ENCODE results near the gene ANO2. TPM values are rescaled to one million over a fixed set of nuclear protein-coding genes. Genes with fewer than 3 reads are reported as not detected.

The ANO2 gene
- total and polyA plus RNA-seq, 2 experiments from 2014 or later = 2.3 to 4.6 TPM

- Histone ChIP-seq H3K36me3 (ENCODE audit: insufficient read depth) (no peaks in the 10 kb centered on the region), H3K4me1 (ENCODE audit: insufficient read depth) (peaks cover 11% of the 10 kb centered on the region; the same call in 1 of the 2 replicates), H3K27ac (ENCODE audit: low read depth) (no peak overlapping the region), H4K20me1 (replicated peaks; ENCODE audit: insufficient read depth) (no peaks in the 10 kb centered on the region), H3K4me2 (no peak overlapping the region), H2AFZ (no peak overlapping the region), H3K79me2 (replicated peaks; ENCODE audit: insufficient read depth) (no peaks in the 10 kb centered on the region), H3K9me2 (ENCODE audit: insufficient read depth) (peaks cover 13% of the 10 kb centered on the region; the same call in 1 of the 2 replicates), H3K4me3 (no peak overlapping the region), H3K27me3 (ENCODE audit: insufficient read depth) (no peaks in the 10 kb centered on the region), H3F3A (replicated peaks; ENCODE audit: low read depth) (no peaks in the 10 kb centered on the region)
- peaks cover 16% of the 10 kb centered on the region for H3K4me1 Mint-ChIP-seq
- H3K27me3 Mint-ChIP-seq (ENCODE audit: insufficient read depth, low read depth, poor library complexity) = no peaks in the 10 kb centered on the region
- no peaks in the 10 kb centered on the region for H3K9me3 Mint-ChIP-seq
- no peak for ATAC-seq
- no peaks in the 10 kb centered on the region for H3K36me3 Mint-ChIP-seq (ENCODE audit: low read depth)
- no peak for DNase-seq (ENCODE audit: low spot score)
- TF ChIP-seq CTCF (conservative IDR thresholded peaks at IDR 0.05; ENCODE audit: low read depth in 2 of 2) (no peak), JUNB (IDR thresholded peaks at IDR 0.05; ENCODE audit: unreplicated experiment) (no peak), NANOG (IDR thresholded peaks at IDR 0.05; ENCODE audit: borderline replicate concordance) (no peak), ZNF331 (CRISPR knock-in tag; IDR thresholded peaks at IDR 0.05; ENCODE audit: low read depth) (no peak), POLR2AphosphoS5 (IDR thresholded peaks at IDR 0.05; ENCODE audit: low read depth) (no peak), EZH2phosphoT487 (IDR thresholded peaks at IDR 0.05; ENCODE audit: unreplicated experiment) (no peak), EZH2 (IDR thresholded peaks at IDR 0.05; ENCODE audit: low read depth, unreplicated experiment) (no peak)
- TF ChIP-seq, protein P1, sequence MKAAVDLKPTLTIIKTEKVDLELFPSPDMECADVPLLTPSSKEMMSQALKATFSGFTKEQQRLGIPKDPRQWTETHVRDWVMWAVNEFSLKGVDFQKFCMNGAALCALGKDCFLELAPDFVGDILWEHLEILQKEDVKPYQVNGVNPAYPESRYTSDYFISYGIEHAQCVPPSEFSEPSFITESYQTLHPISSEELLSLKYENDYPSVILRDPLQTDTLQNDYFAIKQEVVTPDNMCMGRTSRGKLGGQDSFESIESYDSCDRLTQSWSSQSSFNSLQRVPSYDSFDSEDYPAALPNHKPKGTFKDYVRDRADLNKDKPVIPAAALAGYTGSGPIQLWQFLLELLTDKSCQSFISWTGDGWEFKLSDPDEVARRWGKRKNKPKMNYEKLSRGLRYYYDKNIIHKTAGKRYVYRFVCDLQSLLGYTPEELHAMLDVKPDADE (IDR thresholded peaks at IDR 0.05) = no peak
- TF ChIP-seq, protein P2, sequence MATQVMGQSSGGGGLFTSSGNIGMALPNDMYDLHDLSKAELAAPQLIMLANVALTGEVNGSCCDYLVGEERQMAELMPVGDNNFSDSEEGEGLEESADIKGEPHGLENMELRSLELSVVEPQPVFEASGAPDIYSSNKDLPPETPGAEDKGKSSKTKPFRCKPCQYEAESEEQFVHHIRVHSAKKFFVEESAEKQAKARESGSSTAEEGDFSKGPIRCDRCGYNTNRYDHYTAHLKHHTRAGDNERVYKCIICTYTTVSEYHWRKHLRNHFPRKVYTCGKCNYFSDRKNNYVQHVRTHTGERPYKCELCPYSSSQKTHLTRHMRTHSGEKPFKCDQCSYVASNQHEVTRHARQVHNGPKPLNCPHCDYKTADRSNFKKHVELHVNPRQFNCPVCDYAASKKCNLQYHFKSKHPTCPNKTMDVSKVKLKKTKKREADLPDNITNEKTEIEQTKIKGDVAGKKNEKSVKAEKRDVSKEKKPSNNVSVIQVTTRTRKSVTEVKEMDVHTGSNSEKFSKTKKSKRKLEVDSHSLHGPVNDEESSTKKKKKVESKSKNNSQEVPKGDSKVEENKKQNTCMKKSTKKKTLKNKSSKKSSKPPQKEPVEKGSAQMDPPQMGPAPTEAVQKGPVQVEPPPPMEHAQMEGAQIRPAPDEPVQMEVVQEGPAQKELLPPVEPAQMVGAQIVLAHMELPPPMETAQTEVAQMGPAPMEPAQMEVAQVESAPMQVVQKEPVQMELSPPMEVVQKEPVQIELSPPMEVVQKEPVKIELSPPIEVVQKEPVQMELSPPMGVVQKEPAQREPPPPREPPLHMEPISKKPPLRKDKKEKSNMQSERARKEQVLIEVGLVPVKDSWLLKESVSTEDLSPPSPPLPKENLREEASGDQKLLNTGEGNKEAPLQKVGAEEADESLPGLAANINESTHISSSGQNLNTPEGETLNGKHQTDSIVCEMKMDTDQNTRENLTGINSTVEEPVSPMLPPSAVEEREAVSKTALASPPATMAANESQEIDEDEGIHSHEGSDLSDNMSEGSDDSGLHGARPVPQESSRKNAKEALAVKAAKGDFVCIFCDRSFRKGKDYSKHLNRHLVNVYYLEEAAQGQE (IDR thresholded peaks at IDR 0.05; ENCODE audit: unreplicated experiment) = no peak
- no peak overlapping the region for H3K4me3 Mint-ChIP-seq
- H3K27ac Mint-ChIP-seq = no peak overlapping the region
Observed at GRCh38 chr12:5593086-5593485, 352.0 kb downstream of the ANO2 start.

DNA sequence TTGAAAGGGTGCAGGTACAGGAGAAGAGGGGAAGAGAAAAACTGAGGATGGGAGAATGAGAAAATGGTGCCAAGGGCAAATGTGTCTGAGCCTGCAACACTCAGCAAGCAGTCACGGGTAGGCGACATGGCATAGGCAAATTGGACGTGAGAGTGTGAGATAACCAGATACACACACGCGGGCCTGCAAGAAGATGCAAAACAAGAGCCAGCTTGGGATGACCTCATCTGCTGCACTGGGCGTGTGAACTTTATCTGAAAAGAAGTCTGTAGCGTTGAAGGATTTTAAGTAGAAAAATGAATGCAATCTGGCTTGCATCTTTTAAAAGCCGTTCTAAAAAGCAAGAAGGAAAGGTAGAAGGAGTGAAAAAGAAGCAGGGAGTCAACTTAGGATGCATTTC is 352.7 kb downstream of the ANO2 start:
- Mint-ChIP-seq H3K27me3 (ENCODE audit: insufficient read depth, low read depth, poor library complexity) (peaks cover 5% of the 10 kb centered on the region), H3K4me3 (no peak overlapping the region), H3K9me3 (no peaks in the 10 kb centered on the region), H3K4me1 (peaks cover 23% of the 10 kb centered on the region), H3K36me3 (ENCODE audit: low read depth) (no peaks in the 10 kb centered on the region), H3K27ac (no peak overlapping the region)
- no peaks in the 10 kb centered on the region for H3K36me3 ChIP-seq (ENCODE audit: insufficient read depth)
- no peak for TF ChIP-seq EZH2 (IDR thresholded peaks at IDR 0.05; ENCODE audit: low read depth, unreplicated experiment)
- no peak for TF ChIP-seq ZNF331 (CRISPR knock-in tag; IDR thresholded peaks at IDR 0.05; ENCODE audit: low read depth)
- TF ChIP-seq ZNF114 (CRISPR knock-in tag; IDR thresholded peaks at IDR 0.05) = no peak
- H3K27me3 ChIP-seq (ENCODE audit: insufficient read depth) = no peaks in the 10 kb centered on the region
- no peak overlapping the region for H3K4me3 ChIP-seq
- no peak overlapping the region for H2AFZ ChIP-seq
- no peak overlapping the region for H3K27ac ChIP-seq (ENCODE audit: low read depth)
- ATAC-seq (no peak), DNase-seq (ENCODE audit: low spot score) (no peak)
- H4K20me1 ChIP-seq (replicated peaks; ENCODE audit: insufficient read depth) = no peaks in the 10 kb centered on the region
- peaks cover 13% of the 10 kb centered on the region; the same call in 1 of the 2 replicates for H3K9me2 ChIP-seq (ENCODE audit: insufficient read depth)
- H3K4me2 ChIP-seq = no peak overlapping the region
- H3K4me1 ChIP-seq (ENCODE audit: insufficient read depth) = peaks cover 16% of the 10 kb centered on the region; the same call in 1 of the 2 replicates
- no peaks in the 10 kb centered on the region for H3K79me2 ChIP-seq (replicated peaks; ENCODE audit: insufficient read depth)
- H3F3A ChIP-seq (replicated peaks; ENCODE audit: low read depth) = no peaks in the 10 kb centered on the region

Data from GM23338 (cell line).